Measurements from ENCODE around the gene FAAP20. TPM values are rescaled to one million over a fixed set of nuclear protein-coding genes. Genes with fewer than 3 reads are reported as not detected.
A peak's percentile ranks its signal among the peaks of the same experiment; 100 is the strongest.

The FAAP20 gene
- total RNA-seq, 1 donor from 2014 or later, result 77.9 TPM

- Mint-ChIP-seq H3K4me3 (ENCODE audit: low read depth) (no peak overlapping the region), H3K36me3 (ENCODE audit: insufficient read depth) (peaks cover 4% of the 10 kb centered on the region), H3K9me3 (ENCODE audit: low read depth) (no peaks in the 10 kb centered on the region), H3K4me1 (ENCODE audit: low read depth) (peaks cover 14% of the 10 kb centered on the region), H3K27ac (peak overlapping the region; percentile 9), H3K27me3 (no peaks in the 10 kb centered on the region)
- TF ChIP-seq, protein P1, sequence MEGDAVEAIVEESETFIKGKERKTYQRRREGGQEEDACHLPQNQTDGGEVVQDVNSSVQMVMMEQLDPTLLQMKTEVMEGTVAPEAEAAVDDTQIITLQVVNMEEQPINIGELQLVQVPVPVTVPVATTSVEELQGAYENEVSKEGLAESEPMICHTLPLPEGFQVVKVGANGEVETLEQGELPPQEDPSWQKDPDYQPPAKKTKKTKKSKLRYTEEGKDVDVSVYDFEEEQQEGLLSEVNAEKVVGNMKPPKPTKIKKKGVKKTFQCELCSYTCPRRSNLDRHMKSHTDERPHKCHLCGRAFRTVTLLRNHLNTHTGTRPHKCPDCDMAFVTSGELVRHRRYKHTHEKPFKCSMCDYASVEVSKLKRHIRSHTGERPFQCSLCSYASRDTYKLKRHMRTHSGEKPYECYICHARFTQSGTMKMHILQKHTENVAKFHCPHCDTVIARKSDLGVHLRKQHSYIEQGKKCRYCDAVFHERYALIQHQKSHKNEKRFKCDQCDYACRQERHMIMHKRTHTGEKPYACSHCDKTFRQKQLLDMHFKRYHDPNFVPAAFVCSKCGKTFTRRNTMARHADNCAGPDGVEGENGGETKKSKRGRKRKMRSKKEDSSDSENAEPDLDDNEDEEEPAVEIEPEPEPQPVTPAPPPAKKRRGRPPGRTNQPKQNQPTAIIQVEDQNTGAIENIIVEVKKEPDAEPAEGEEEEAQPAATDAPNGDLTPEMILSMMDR (IDR thresholded peaks at IDR 0.05; ENCODE audit: unreplicated experiment), result no peak
- DNase-seq (ENCODE audit: low spot score, unreplicated experiment), result no peak
Observed at GRCh38 chr1:2239384-2239985, 44.9 kb upstream of the FAAP20 start.

- Mint-ChIP-seq H3K27me3 (no peaks in the 10 kb centered on the region), H3K4me1 (ENCODE audit: low read depth) (peaks cover 17% of the 10 kb centered on the region), H3K9me3 (ENCODE audit: low read depth) (no peaks in the 10 kb centered on the region), H3K27ac (no peak overlapping the region), H3K4me3 (ENCODE audit: low read depth) (no peak overlapping the region), H3K36me3 (ENCODE audit: insufficient read depth) (peaks cover 4% of the 10 kb centered on the region)
- DNase-seq (ENCODE audit: low spot score, unreplicated experiment), result no peak
- TF ChIP-seq, protein P1 (IDR thresholded peaks at IDR 0.05; ENCODE audit: unreplicated experiment), result no peak
Observed at GRCh38 chr1:2239013-2239370, 44.4 kb upstream of the FAAP20 start.

DNA sequence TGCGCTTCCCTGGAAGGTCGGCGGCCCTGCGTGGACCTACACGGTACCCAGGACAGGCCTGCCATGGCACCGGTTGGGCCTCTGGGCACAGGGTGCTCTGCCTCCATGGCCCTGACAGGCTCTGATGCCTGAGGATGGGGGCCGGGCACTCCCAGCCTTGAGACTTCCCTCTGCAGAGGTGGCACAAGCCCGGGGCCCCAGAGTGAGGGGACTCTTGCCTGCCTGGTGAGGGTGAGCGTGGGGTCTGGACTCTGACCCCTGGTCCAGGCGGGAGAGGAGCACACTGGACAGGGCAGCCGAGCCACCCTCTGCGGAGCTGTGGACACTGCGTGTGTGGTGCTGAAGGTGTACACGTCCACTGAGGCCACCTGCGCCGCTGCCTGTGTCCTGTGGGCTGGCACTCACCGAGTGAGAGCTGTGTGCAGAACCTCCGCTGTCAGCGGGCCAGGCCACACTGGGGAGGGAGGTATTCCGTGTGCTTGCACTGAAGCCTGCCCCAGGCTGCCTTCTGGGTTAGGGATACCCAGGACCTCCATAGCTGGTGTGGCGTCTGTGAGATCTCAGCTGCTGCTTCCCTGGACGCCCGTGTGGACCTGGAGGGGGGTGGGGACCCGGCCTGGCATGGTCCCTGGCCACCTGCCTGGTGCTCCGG lies 43.9 kb upstream of the FAAP20 start:
- peaks cover 18% of the 10 kb centered on the region for H3K4me1 Mint-ChIP-seq (ENCODE audit: low read depth)
- DNase-seq (ENCODE audit: low spot score, unreplicated experiment), result no peak
- H3K9me3 Mint-ChIP-seq (ENCODE audit: low read depth), result no peaks in the 10 kb centered on the region
- no peak overlapping the region for H3K4me3 Mint-ChIP-seq (ENCODE audit: low read depth)
- TF ChIP-seq, protein P1 (IDR thresholded peaks at IDR 0.05; ENCODE audit: unreplicated experiment), result no peak
- H3K27me3 Mint-ChIP-seq, result no peaks in the 10 kb centered on the region
- H3K36me3 Mint-ChIP-seq (ENCODE audit: insufficient read depth), result peaks cover 4% of the 10 kb centered on the region
- H3K27ac Mint-ChIP-seq, result no peak overlapping the region

- TF ChIP-seq, protein P1 (IDR thresholded peaks at IDR 0.05; ENCODE audit: unreplicated experiment), result peak; percentile 35
- Mint-ChIP-seq H3K27me3 (no peaks in the 10 kb centered on the region), H3K9me3 (ENCODE audit: low read depth) (no peaks in the 10 kb centered on the region), H3K4me3 (ENCODE audit: low read depth) (no peak overlapping the region), H3K36me3 (ENCODE audit: insufficient read depth) (peaks cover 4% of the 10 kb centered on the region), H3K4me1 (ENCODE audit: low read depth) (peaks cover 23% of the 10 kb centered on the region), H3K27ac (peak overlapping the region; percentile 49)
- DNase-seq (ENCODE audit: low spot score, unreplicated experiment), result no peak
Observed at GRCh38 chr1:2237773-2238172, 43.2 kb upstream of the FAAP20 start.

DNA sequence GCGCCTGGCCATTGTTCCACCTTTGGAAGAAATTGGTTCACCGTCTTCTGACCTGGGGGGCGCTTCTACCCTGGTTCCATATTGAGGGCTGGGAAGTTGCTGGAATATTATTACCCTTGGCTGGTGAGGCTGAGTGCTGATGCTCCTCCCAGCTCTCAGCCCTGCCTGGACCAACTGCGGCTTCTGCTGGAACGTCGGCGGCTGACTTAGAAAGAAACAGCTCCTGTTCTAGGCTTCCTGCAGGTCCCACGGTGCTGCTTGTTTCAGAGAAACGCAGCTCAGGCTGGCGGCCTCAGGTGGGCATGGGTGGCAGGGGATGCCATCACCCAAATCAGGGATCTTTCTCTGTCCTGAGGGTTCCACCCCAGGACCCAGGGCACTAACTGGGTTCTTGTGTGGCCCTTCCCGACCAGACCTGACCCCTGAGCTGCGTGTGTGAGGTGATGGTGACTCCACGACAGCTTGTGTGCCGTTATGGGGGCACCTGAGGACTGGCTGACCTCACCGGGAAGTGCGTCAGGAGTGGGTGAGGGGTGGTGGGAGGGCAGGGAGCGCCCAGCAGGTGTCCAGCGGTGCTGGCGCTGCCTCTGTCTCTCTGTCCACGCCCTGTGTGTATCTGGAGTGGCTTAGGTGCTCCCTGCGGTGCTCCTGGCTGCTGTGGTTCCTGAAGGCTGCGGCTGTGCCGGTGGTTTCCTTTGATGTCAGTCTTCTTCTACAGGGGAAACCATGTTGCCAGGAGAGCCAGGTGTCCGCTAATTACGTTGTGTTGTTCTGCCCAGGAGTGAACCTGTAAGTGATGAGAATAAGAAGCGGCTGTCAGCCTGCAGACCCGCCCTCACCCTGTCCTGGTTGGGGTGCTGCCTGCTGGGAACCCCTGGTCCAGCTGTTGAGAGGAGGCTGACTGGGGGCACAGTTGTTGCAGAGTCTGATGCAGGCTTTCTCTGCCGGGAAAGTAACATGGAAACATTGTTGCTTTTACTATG lies 42.4 kb upstream of the FAAP20 start:
- Mint-ChIP-seq H3K36me3 (ENCODE audit: insufficient read depth) (peaks cover 3% of the 10 kb centered on the region), H3K27me3 (no peaks in the 10 kb centered on the region), H3K9me3 (ENCODE audit: low read depth) (no peaks in the 10 kb centered on the region), H3K27ac (peak overlapping the region; percentile 62), H3K4me3 (ENCODE audit: low read depth) (no peak overlapping the region), H3K4me1 (ENCODE audit: low read depth) (peaks cover 27% of the 10 kb centered on the region)
- TF ChIP-seq, protein P1 (IDR thresholded peaks at IDR 0.05; ENCODE audit: unreplicated experiment), result no peak
- DNase-seq (ENCODE audit: low spot score, unreplicated experiment), result no peak
